HG03135 (cell line): Measurements from ENCODE around the gene VASN.
"Not testable (repeated sequence)": the region's sequence is repeated elsewhere in the genome, so short reads cannot be mapped to it uniquely, and the experiment has no call there.

Experiments used
- ATAC-seq: cut with Tn5 transposase; IDR thresholded peaks from one replicate; pipeline ENCODE4 v1.9.1; 2021; ENCODE audit warnings: mild to moderate bottlenecking, moderate library complexity; ENCODE audit not compliant: unreplicated experiment

VASN gene

GRCh38 chr16:4383591-4384444, 12.2 kb downstream of the VASN start:
- no peak for ATAC-seq

- no peak for ATAC-seq
Observed at GRCh38 chr16:4384509-4384942, 12.9 kb downstream of the VASN start.

GRCh38 chr16:4385066-4385788, 13.6 kb downstream of the VASN start:
- ATAC-seq, result no peak

- ATAC-seq, result no peak
Observed at GRCh38 chr16:4385789-4386450, 14.3 kb downstream of the VASN start.

GRCh38 chr16:4386451-4386805, 14.8 kb downstream of the VASN start:
- ATAC-seq, result no peak

DNA sequence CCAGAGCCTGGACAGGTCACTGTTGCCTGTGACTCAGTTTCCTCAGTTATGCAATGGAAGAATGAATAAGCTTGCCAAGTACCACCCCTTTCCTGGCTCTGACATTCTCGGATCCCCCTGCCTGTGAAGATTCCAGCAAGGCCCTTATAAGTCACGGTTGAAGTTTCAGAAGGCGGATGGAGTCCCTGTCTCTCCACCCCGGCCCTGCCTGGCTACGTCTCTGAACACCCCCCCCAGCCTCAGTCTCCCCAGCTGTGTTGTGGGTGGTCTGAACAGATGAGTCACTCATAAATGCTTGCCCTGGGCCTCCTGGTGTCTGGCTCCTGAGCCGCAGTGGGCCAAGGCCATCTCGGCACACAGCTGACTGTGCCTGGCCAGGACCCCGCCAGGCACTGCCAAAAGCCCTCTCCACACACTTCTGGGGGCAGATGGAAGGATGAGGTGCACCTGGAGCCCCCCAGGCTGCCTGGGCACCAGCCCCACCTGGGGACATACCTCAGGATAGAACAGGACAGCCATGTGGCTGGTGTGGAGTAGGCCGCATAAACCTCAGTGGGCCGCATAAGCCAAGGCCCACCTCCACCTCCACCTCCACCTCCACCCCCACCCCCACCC, 15.4 kb downstream of the VASN start:
- ATAC-seq, result no peak

GRCh38 chr16:4387781-4388180, 16.1 kb downstream of the VASN start:
- ATAC-seq, result no peak

GRCh38 chr16:4388271-4389021, 16.8 kb downstream of the VASN start:
- no peak for ATAC-seq

GRCh38 chr16:4389051-4389955, 17.7 kb downstream of the VASN start:
- no peak for ATAC-seq

- ATAC-seq, result no peak
Observed at GRCh38 chr16:4390266-4391260, 18.9 kb downstream of the VASN start.

- ATAC-seq, result no peak
Observed at GRCh38 chr16:4391631-4392381, 20.2 kb downstream of the VASN start.

GRCh38 chr16:4392382-4393239, 21.0 kb downstream of the VASN start:
- no peak for ATAC-seq

- no peak for ATAC-seq
Observed at GRCh38 chr16:4393240-4393600, 21.6 kb downstream of the VASN start.

- ATAC-seq, result not testable (repeated sequence)
Observed at GRCh38 chr16:4393850-4394249, 22.2 kb downstream of the VASN start.

- ATAC-seq, result no peak
Observed at GRCh38 chr16:4395055-4395726, 23.5 kb downstream of the VASN start.
